ENCODE data around the gene PRR7.

- TF ChIP-seq EZH2 (IDR thresholded peaks at IDR 0.05; ENCODE audit: insufficient read depth, poor library complexity, severe bottlenecking) (no peak), EZH2phosphoT487 (IDR thresholded peaks at IDR 0.05; ENCODE audit: insufficient read depth, low read depth) (no peak)
Observed at GRCh38 chr5:177444106-177445051, 2.2 kb upstream of the PRR7 start.
